ENCODE data around the gene CCDC40.

- TF ChIP-seq EZH2 (IDR thresholded peaks at IDR 0.05; ENCODE audit: insufficient read depth, poor library complexity, severe bottlenecking): no peak
- no peak for TF ChIP-seq EZH2phosphoT487 (IDR thresholded peaks at IDR 0.05; ENCODE audit: insufficient read depth, low read depth)
Observed at GRCh38 chr17:80104321-80104955, 68.0 kb downstream of the CCDC40 start.

All from GM23248 (cell line).